B cell (primary cell): ENCODE measurements around the gene TBCCD1. TPM values are rescaled to one million over a fixed set of nuclear protein-coding genes. Genes with fewer than 3 reads are reported as not detected.

ENCODE experiments used
- ATAC-seq: fragments of 200-7000 bp; cut with Tn5 transposase; one replicate; pipeline ENCODE4 v1.10.0; 2021; ENCODE audit warnings: low read depth, mild to moderate bottlenecking, moderate number of reproducible peaks, moderate library complexity
- CTCF ChIA-PET: fragments of 350-600 bp; sonication (Branson Sonifier 250); formaldehyde crosslinking; loops from one replicate; lab custom pipeline; 2021; ENCODE audit warnings: antibody characterized with exemption, inconsistent platforms; lab: Charles Lee
- POLR2A ChIA-PET: fragments of 350-600 bp; sonication (Branson Sonifier 250); formaldehyde crosslinking; loops from one replicate; lab custom pipeline; 2021; ENCODE audit warnings: antibody characterized with exemption; lab: Charles Lee
- DNase-seq: peaks from one replicate; pipeline ENCODE4 v3.0.0; 2013
- H2AFZ ChIP-seq: 2 replicates; pipeline ENCODE4 v1.6.1; 2012; ENCODE audit warnings: mild to moderate bottlenecking, low read depth, low read length; ENCODE audit not compliant: insufficient read depth, poor library complexity, severe bottlenecking
- H3K27ac ChIP-seq, 2 donors: 1 replicate in 1 of 2; 2 replicates in 1 of 2; pipeline ENCODE4 v1.5.1; 2012 to 2013; ENCODE audit warnings: low read length in 2 of 2, mild to moderate bottlenecking in 2 of 2, moderate library complexity in 1 of 2
- H3K27me3 ChIP-seq, 4 experiments: fragments of 200-600 bp in 1 of 4; sonication (generic) in 1 of 4; replicated peaks in 1 of 4; 1 replicate in 2 of 4; 2 replicates in 2 of 4; pipeline versions ENCODE4 v1.6.1 to v1.7.0; 2013 to 2016; ENCODE audit warnings: low read length in 3 of 4, mild to moderate bottlenecking in 2 of 4, mixed read lengths in 1 of 4, moderate library complexity in 1 of 4; ENCODE audit not compliant: insufficient read depth in 4 of 4, control insufficient read depth in 3 of 4; ENCODE audit errors: control extremely low read depth in 1 of 4
- H3K36me3 ChIP-seq, 2 experiments: replicated peaks in 1 of 2; 1 replicate in 1 of 2; 2 replicates in 1 of 2; pipeline versions ENCODE4 v1.6.1 to v1.7.1; 2013; ENCODE audit warnings: low read length in 1 of 2; ENCODE audit not compliant: insufficient read depth in 2 of 2, control insufficient read depth in 1 of 2; ENCODE audit errors: control extremely low read depth in 1 of 2, extremely low read depth in 1 of 2
- H3K4me1 ChIP-seq, 2 donors: fragments of 200-600 bp in 1 of 2; sonication (generic) in 1 of 2; 1 replicate in 1 of 2; 2 replicates in 1 of 2; pipeline versions ENCODE4 v1.5.1 to v1.6.1; 2013 to 2017; ENCODE audit warnings: low read length in 2 of 2; ENCODE audit not compliant: control insufficient read depth in 2 of 2, insufficient read depth in 2 of 2
- H3K4me2 ChIP-seq: replicated peaks from 2 replicates; pipeline ENCODE3; 2012; ENCODE audit warnings: mild to moderate bottlenecking, low read depth, low read length; ENCODE audit not compliant: poor library complexity, severe bottlenecking
- H3K4me3 ChIP-seq, 5 experiments: fragments of 200-600 bp in 1 of 5; sonication (generic) in 1 of 5; 1 replicate in 3 of 5; 2 replicates in 2 of 5; pipeline versions ENCODE4 v1.5.1 to v1.7.0; 2011 to 2016; ENCODE audit warnings: low read length in 4 of 5, mild to moderate bottlenecking in 4 of 5, low read depth in 2 of 5, control low read depth in 1 of 5, moderate library complexity in 1 of 5; ENCODE audit not compliant: insufficient read depth in 1 of 5; ENCODE audit errors: control extremely low read depth in 1 of 5, extremely low read depth in 1 of 5
- H3K79me2 ChIP-seq: fragments of 200-600 bp; sonication (generic); one replicate; pipeline ENCODE4 v1.6.0; 2016; ENCODE audit warnings: low read length; ENCODE audit not compliant: control insufficient read depth, insufficient read depth
- H3K9ac ChIP-seq: fragments of 200-600 bp; sonication (generic); 2 replicates; pipeline ENCODE4 v1.6.1; 2017; ENCODE audit warnings: mild to moderate bottlenecking, low read length, moderate library complexity
- H3K9me3 ChIP-seq, 3 donors: one replicate each; pipeline versions ENCODE4 v1.6.1 to v1.7.1; 2013; ENCODE audit warnings: low read length in 2 of 3; ENCODE audit not compliant: control insufficient read depth in 2 of 3, insufficient read depth in 1 of 3; ENCODE audit errors: control extremely low read depth in 1 of 3
- H4K20me1 ChIP-seq: 2 replicates; pipeline ENCODE4 v1.6.0; 2012; ENCODE audit warnings: mild to moderate bottlenecking, low read length; ENCODE audit not compliant: insufficient read depth, control insufficient read depth, poor library complexity, severe bottlenecking
- H3K27ac Mint-ChIP-seq: one replicate; pipeline ENCODE4 v1.8.0; 2021; ENCODE audit warnings: mixed read lengths
- H3K27me3 Mint-ChIP-seq: one replicate; pipeline ENCODE4 v1.8.0; 2021; ENCODE audit warnings: mixed read lengths
- H3K4me1 Mint-ChIP-seq: one replicate; pipeline ENCODE4 v1.8.0; 2021; ENCODE audit warnings: mixed read lengths
- H3K4me3 Mint-ChIP-seq: one replicate; pipeline ENCODE4 v1.8.0; 2021; ENCODE audit warnings: mixed read lengths
- H3K9me3 Mint-ChIP-seq: one replicate; pipeline ENCODE4 v1.8.0; 2022; ENCODE audit warnings: mixed read lengths; ENCODE audit not compliant: insufficient read depth
- EZH2 ChIP-seq: IDR thresholded peaks from 2 replicates; pipeline ENCODE4 v1.6.1; 2012; ENCODE audit warnings: borderline replicate concordance, low read depth, mild to moderate bottlenecking, moderate library complexity, low read length; ENCODE audit not compliant: insufficient read depth, poor library complexity, severe bottlenecking
- WGBS: methylation state at CpG from one replicate; pipeline ENCODE4 v1.1.5; 2013; ENCODE audit warnings: missing lambda C conversion rate; ENCODE audit not compliant: insufficient coverage; 5-methylcytosine and 5-hydroxymethylcytosine counted together
- intact Hi-C: fragments of 100-400 bp; cut with micrococcal nuclease; formaldehyde crosslinking; loops from one replicate; pipeline ENCODE4 v1.10.0; 2022
- polyA plus RNA-seq: library from polyadenylated mRNA; depleted of rRNA; stranded (reverse); fragments of >200 nt; gene quantifications from 2 replicates; pipeline ENCODE4 v1.2.3, GENCODE V29; 2012
- total RNA-seq, 2 donors: library from RNA; stranded (reverse); fragments of 120-200 nt in 1 of 2; gene quantifications; 1 replicate in 1 of 2; 2 replicates in 1 of 2; pipeline versions ENCODE4 v1.2.3 to v1.2.4, GENCODE V29; 2013 to 2022
- TF ChIP-seq, protein P1 (sequence below): fragments of 200-600 bp; IDR thresholded peaks from one replicate; pipeline ENCODE4 v1.8.0; 2022; ENCODE audit warnings: antibody characterized with exemption, mild to moderate bottlenecking

TBCCD1 gene
- total and polyA plus RNA-seq, 2 donors (not counting 1 experiment from before 2014, with no cell fraction given) = 15.9 to 17.3 TPM

DNA sequence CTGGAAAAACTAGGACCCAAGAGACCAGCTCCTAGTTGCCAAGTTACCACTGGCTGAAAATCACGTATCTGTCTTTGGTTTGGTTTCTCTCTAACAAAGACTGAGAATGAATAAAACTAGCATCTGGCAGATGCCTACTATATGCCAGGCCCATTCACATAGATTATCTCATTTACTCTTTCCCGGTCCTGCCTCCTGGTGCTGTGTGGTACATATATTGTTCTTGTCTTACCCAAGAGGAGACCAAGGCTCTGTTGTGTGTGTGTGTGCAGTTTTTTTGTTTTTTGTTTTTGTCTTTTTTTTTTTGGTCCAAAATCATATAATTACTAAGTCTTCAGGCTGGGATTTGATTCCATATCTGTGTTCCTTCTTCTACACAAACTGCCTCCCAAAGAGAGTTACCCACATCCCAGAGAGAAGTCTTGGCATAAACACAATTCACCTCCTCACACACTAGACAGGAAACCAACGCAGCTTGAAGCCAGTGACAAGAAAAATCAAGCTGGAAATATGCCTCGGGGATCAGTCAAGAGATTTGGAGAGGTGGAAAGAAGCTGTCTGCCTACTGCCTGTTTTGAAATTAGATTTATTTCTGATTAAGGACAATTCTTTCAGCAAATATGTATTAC lies 46.6 kb upstream of the TBCCD1 start:
- peaks cover 50% of the 10 kb centered on the region for H3K27me3 Mint-ChIP-seq
- intact Hi-C loops = loop anchor here (1.0 to 2.0 kb wide), 3 partner anchors 43 to 208 kb away; partner anchors contain the start of gene DNAJB11
- CTCF ChIA-PET = interaction anchor here (0.7 to 11.3 kb wide), 24 partner anchors 10 to 677 kb away, joined by 3 to 237 read pairs (median 12); partner anchors contain the start of gene EIF4A2
- Histone ChIP-seq H3K9me3 (no peaks in the 10 kb centered on the region), H3K9ac (no peak overlapping the region), H3K4me2 (no peak overlapping the region), H3K4me3 (no peak overlapping the region), H3K79me2 (no peaks in the 10 kb centered on the region), H3K27me3 (peaks cover 0 to 36% (median 9%) of the 10 kb centered on the region in 4 experiments), H3K27ac (no peak overlapping the region), H3K36me3 (no peaks in the 10 kb centered on the region), H2AFZ (no peak overlapping the region), H3K4me1 (peaks cover 19% of the 10 kb centered on the region in 2 donors), H4K20me1 (no peaks in the 10 kb centered on the region)
- 30% methylated on average over 2 of the region's 4 CpGs for WGBS
- H3K27ac Mint-ChIP-seq = no peak overlapping the region
- ATAC-seq = no peak
- no peak for DNase-seq
- H3K4me1 Mint-ChIP-seq = peaks cover 13% of the 10 kb centered on the region
- H3K9me3 Mint-ChIP-seq = no peaks in the 10 kb centered on the region
- TF ChIP-seq EZH2 = no peak
- TF ChIP-seq, protein P1, sequence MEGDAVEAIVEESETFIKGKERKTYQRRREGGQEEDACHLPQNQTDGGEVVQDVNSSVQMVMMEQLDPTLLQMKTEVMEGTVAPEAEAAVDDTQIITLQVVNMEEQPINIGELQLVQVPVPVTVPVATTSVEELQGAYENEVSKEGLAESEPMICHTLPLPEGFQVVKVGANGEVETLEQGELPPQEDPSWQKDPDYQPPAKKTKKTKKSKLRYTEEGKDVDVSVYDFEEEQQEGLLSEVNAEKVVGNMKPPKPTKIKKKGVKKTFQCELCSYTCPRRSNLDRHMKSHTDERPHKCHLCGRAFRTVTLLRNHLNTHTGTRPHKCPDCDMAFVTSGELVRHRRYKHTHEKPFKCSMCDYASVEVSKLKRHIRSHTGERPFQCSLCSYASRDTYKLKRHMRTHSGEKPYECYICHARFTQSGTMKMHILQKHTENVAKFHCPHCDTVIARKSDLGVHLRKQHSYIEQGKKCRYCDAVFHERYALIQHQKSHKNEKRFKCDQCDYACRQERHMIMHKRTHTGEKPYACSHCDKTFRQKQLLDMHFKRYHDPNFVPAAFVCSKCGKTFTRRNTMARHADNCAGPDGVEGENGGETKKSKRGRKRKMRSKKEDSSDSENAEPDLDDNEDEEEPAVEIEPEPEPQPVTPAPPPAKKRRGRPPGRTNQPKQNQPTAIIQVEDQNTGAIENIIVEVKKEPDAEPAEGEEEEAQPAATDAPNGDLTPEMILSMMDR = no peak
- H3K4me3 Mint-ChIP-seq = no peak overlapping the region
- POLR2A ChIA-PET = no interaction called here
